ENCODE data around the gene EPB41L4B. TPM values are rescaled to one million over a fixed set of nuclear protein-coding genes. Genes with fewer than 3 reads are reported as not detected.
A peak's percentile ranks its signal among the peaks of the same experiment; 100 is the strongest.

The EPB41L4B gene
- total RNA-seq, 2 donors from 2014 or later = 6.4 to 6.6 TPM

DNA sequence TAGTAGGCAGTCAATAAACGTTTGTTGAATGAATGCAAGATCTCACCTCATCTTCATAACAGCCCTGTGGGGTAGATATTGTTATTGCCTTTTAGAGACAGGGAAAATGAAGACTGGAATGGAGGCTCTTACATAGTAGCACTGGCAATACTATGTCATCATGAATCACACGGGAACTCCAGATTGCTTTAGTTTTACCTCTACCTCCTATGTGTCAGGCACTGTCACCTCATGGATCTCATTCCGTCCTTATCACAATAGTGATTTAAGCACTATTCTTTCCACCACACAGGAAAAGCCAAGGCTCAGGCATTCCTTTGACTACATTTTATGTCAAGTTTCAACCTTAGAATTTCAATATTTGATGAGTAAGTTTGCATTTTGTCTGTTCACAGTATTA, 2.9 kb upstream of the EPB41L4B start:
- H3K27me3 Mint-ChIP-seq (ENCODE audit: insufficient read depth) = peaks cover 25% of the 10 kb centered on the region
- Histone ChIP-seq H3K4me1 (ENCODE audit: control insufficient read depth, insufficient read depth, low read length) (no peaks in the 10 kb centered on the region), H3K9ac (ENCODE audit: extremely low read depth, low read length, poor library complexity, severe bottlenecking) (no peak overlapping the region), H3K4me3 (ENCODE audit: low read length) (no peak overlapping the region), H3K27ac (ENCODE audit: low read depth, low read length) (no peak overlapping the region), H3K36me3 (ENCODE audit: control insufficient read depth, insufficient read depth, low read length) (no peaks in the 10 kb centered on the region), H3K27me3 (ENCODE audit: control insufficient read depth, insufficient read depth, low read length, poor library complexity, severe bottlenecking) (peaks cover 12% of the 10 kb centered on the region), H3K9me3 (ENCODE audit: control insufficient read depth, low read length) (no peaks in the 10 kb centered on the region)
- TF ChIP-seq, protein P1, sequence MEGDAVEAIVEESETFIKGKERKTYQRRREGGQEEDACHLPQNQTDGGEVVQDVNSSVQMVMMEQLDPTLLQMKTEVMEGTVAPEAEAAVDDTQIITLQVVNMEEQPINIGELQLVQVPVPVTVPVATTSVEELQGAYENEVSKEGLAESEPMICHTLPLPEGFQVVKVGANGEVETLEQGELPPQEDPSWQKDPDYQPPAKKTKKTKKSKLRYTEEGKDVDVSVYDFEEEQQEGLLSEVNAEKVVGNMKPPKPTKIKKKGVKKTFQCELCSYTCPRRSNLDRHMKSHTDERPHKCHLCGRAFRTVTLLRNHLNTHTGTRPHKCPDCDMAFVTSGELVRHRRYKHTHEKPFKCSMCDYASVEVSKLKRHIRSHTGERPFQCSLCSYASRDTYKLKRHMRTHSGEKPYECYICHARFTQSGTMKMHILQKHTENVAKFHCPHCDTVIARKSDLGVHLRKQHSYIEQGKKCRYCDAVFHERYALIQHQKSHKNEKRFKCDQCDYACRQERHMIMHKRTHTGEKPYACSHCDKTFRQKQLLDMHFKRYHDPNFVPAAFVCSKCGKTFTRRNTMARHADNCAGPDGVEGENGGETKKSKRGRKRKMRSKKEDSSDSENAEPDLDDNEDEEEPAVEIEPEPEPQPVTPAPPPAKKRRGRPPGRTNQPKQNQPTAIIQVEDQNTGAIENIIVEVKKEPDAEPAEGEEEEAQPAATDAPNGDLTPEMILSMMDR (conservative IDR thresholded peaks at IDR 0.05) = no peak
- H3K4me1 Mint-ChIP-seq = peaks cover 3% of the 10 kb centered on the region
- DNase-seq = no peak
- H3K36me3 Mint-ChIP-seq (ENCODE audit: low read depth) = no peaks in the 10 kb centered on the region
- no peak overlapping the region for H3K27ac Mint-ChIP-seq
- H3K4me3 Mint-ChIP-seq = no peak overlapping the region
- 77 to 86% methylated on average over 2 to 3 of the region's 3 CpGs for WGBS, 2 experiments (ENCODE audit: insufficient coverage in 1 of 2, insufficient read length in 1 of 2)
- H3K9me3 Mint-ChIP-seq = no peaks in the 10 kb centered on the region

DNA sequence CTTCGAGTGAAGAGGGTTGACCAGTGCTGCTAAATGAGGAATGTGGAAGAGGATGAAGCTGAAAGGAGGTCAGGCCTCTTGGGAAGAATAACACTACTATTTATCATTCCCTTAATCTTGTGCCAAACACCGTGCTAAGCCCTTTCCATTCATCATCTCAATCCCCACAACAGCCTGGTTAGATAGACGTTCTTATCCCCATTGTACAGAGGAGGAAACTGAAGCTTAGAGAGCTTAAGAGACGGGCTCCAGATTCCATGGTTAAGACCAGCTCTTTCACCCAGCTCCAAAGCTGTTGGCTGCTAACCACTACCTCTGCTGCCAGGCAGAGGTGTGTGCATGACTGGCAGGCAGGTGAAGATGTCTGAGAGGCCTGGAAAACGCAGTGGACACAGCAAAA, 868 bp upstream of the EPB41L4B start:
- Histone ChIP-seq H3K36me3 (ENCODE audit: control insufficient read depth, insufficient read depth, low read length) (no peaks in the 10 kb centered on the region), H3K4me3 (ENCODE audit: low read length) (no peak overlapping the region), H3K9me3 (ENCODE audit: control insufficient read depth, low read length) (no peaks in the 10 kb centered on the region), H3K9ac (ENCODE audit: extremely low read depth, low read length, poor library complexity, severe bottlenecking) (no peak overlapping the region), H3K27me3 (ENCODE audit: control insufficient read depth, insufficient read depth, low read length, poor library complexity, severe bottlenecking) (peaks cover 22% of the 10 kb centered on the region), H3K4me1 (ENCODE audit: control insufficient read depth, insufficient read depth, low read length) (no peaks in the 10 kb centered on the region), H3K27ac (ENCODE audit: low read depth, low read length) (no peak overlapping the region)
- no peaks in the 10 kb centered on the region for H3K9me3 Mint-ChIP-seq
- peaks cover 14% of the 10 kb centered on the region for H3K4me1 Mint-ChIP-seq
- WGBS, 2 experiments (ENCODE audit: insufficient coverage in 1 of 2, insufficient read length in 1 of 2) = 91 to 92% methylated on average over 4 to 5 of the region's 5 CpGs
- no peak overlapping the region for H3K27ac Mint-ChIP-seq
- H3K36me3 Mint-ChIP-seq (ENCODE audit: low read depth) = no peaks in the 10 kb centered on the region
- H3K27me3 Mint-ChIP-seq (ENCODE audit: insufficient read depth) = peaks cover 32% of the 10 kb centered on the region
- no peak overlapping the region for H3K4me3 Mint-ChIP-seq
- TF ChIP-seq, protein P1 (conservative IDR thresholded peaks at IDR 0.05) = no peak
- DNase-seq = no peak

DNA sequence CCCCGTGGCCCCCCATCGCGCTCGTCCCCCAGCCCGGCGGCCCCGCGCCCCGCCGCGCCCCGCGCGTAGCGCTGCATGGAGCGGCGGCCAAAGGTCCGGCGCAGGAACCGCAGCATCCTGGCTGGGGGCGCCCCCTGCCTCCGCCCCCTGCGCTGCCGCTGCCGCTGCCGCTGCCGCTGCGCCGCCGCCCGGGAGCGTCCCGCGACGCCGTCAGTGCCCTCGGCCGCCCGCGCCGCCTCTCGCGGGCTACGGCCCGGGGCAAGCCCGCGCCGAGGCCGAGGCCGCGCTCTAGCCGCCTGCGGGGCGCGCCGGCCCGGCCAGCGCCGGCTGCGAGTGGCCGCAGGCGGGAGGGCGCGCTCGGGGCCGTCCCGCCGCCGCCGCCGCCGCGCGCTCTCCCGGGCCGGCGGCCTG, 523 bp downstream of the EPB41L4B start:
- Mint-ChIP-seq H3K4me3 (peak overlapping the region; percentile 68), H3K36me3 (ENCODE audit: low read depth) (no peaks in the 10 kb centered on the region), H3K27me3 (ENCODE audit: insufficient read depth) (peaks cover 32% of the 10 kb centered on the region), H3K27ac (no peak overlapping the region), H3K4me1 (peaks cover 15% of the 10 kb centered on the region), H3K9me3 (no peaks in the 10 kb centered on the region)
- no peaks in the 10 kb centered on the region for H3K4me1 ChIP-seq (ENCODE audit: control insufficient read depth, insufficient read depth, low read length)
- 0% methylated on average over 6 to 77 of the region's 77 CpGs for WGBS, 2 experiments (ENCODE audit: insufficient coverage in 1 of 2, insufficient read length in 1 of 2)
- TF ChIP-seq, protein P1 (conservative IDR thresholded peaks at IDR 0.05) = no peak
- no peaks in the 10 kb centered on the region for H3K36me3 ChIP-seq (ENCODE audit: control insufficient read depth, insufficient read depth, low read length)
- H3K27ac ChIP-seq (ENCODE audit: low read depth, low read length) = no peak overlapping the region
- H3K9ac ChIP-seq (ENCODE audit: extremely low read depth, low read length, poor library complexity, severe bottlenecking) = no peak overlapping the region
- H3K4me3 ChIP-seq (ENCODE audit: low read length) = no peak overlapping the region
- no peaks in the 10 kb centered on the region for H3K9me3 ChIP-seq (ENCODE audit: control insufficient read depth, low read length)
- DNase-seq = no peak
- peaks cover 22% of the 10 kb centered on the region for H3K27me3 ChIP-seq (ENCODE audit: control insufficient read depth, insufficient read depth, low read length, poor library complexity, severe bottlenecking)
